Muscle of leg (tissue), 9 donors: ENCODE data around the gene RASAL1. TPM values are rescaled to one million over a fixed set of nuclear protein-coding genes. Genes with fewer than 3 reads are reported as not detected.

Experiments
- polyA plus RNA-seq, 8 donors: library from polyadenylated mRNA; unstranded; fragments of 120-200 nt; gene quantifications; one replicate each; pipeline versions ENCODE4 v1.2.1 to v1.2.3, GENCODE V29; 2013; ENCODE audit warnings: inconsistent platforms in 1 of 8, low replicate concordance in 1 of 8; ENCODE audit not compliant: insufficient read length in 8 of 8, insufficient read depth in 1 of 8
- total RNA-seq: library from RNA; stranded (reverse); fragments of 120-200 nt; gene quantifications from one replicate; pipeline ENCODE4 v1.2.4, GENCODE V29; 2013

Gene RASAL1
- total and polyA plus RNA-seq, 9 donors: 0.04 to 0.17 (median 0.05) TPM; not detected in 2

Other genes with a start within 250 kb of the RASAL1 start
- gene OAS1, start 228.8 kb downstream of the RASAL1 start, total RNA-seq: 3.6 TPM
- gene OAS1, start 228.8 kb downstream of the RASAL1 start, polyA plus RNA-seq: 1 to 10 TPM; 1.9 to 3.9 (median 3.2) TPM
- gene OAS3, start 197.3 kb downstream of the RASAL1 start, total RNA-seq: 4.7 TPM
- gene OAS3, start 197.3 kb downstream of the RASAL1 start, polyA plus RNA-seq: 1 to 10 TPM; 5.3 to 7.6 (median 6.6) TPM
- gene OAS2, start 157.2 kb downstream of the RASAL1 start, total RNA-seq: 1.8 TPM
- 1 to 10 TPM; 1.1 to 2.9 (median 2.3) TPM for gene OAS2, start 157.2 kb downstream of the RASAL1 start, polyA plus RNA-seq
- 2.2 TPM for gene DTX1, start 79.0 kb downstream of the RASAL1 start, total RNA-seq
- gene DTX1, start 79.0 kb downstream of the RASAL1 start, polyA plus RNA-seq: 1 to 10 TPM; 1.7 to 5.4 (median 3.7) TPM
- gene CFAP73, start 14.0 kb upstream of the RASAL1 start, total RNA-seq: not detected
- under 1 TPM in 6 of 8 donors, not detected in 2; 0.16 to 0.47 (median 0.18) TPM for gene CFAP73, start 14.0 kb upstream of the RASAL1 start, polyA plus RNA-seq
- 20.7 TPM for gene DDX54, start 49.7 kb upstream of the RASAL1 start, total RNA-seq
- 10 to 100 TPM; 63.1 to 80.8 (median 73.2) TPM for gene DDX54, start 49.7 kb upstream of the RASAL1 start, polyA plus RNA-seq
- 12.7 TPM for gene RITA1, start 50.0 kb upstream of the RASAL1 start, total RNA-seq
- gene RITA1, start 50.0 kb upstream of the RASAL1 start, polyA plus RNA-seq: 10 to 100 TPM in 4 of 8 donors, 1 to 10 TPM in 4; 9.3 to 11.7 (median 10.0) TPM
- 17.1 TPM for gene TPCN1, start 85.7 kb upstream of the RASAL1 start, total RNA-seq
- 10 to 100 TPM; 20.0 to 46.1 (median 34.0) TPM for gene TPCN1, start 85.7 kb upstream of the RASAL1 start, polyA plus RNA-seq
- gene SLC8B1, start 199.3 kb upstream of the RASAL1 start, total RNA-seq: 8.0 TPM
- 10 to 100 TPM in 7 of 8 donors, 1 to 10 TPM in 1; 9.6 to 24.2 (median 13.5) TPM for gene SLC8B1, start 199.3 kb upstream of the RASAL1 start, polyA plus RNA-seq
- 5.4 TPM for gene PLBD2, start 222.8 kb upstream of the RASAL1 start, total RNA-seq
- gene PLBD2, start 222.8 kb upstream of the RASAL1 start, polyA plus RNA-seq: 10 to 100 TPM; 10.1 to 15.4 (median 14.0) TPM